GM12864 (cell line): ENCODE data around the gene ESR1.

Source experiments
- DNase-seq: peaks from one replicate; pipeline ENCODE4 v3.0.0-alpha.2; 2011; ENCODE audit warnings: low read depth
- H3K4me3 ChIP-seq: 2 replicates; pipeline ENCODE4 v1.5.1; 2011; ENCODE audit warnings: mild to moderate bottlenecking, low read depth, low read length, control low read depth
- CTCF ChIP-seq: IDR thresholded peaks from 2 replicates; pipeline ENCODE4 v1.5.1; 2011; ENCODE audit warnings: low read depth, mild to moderate bottlenecking, moderate library complexity, low read length, control low read depth, inconsistent platforms; ENCODE audit errors: missing control alignments

ESR1 gene

GRCh38 chr6:152148412-152148811, 340.9 kb downstream of the ESR1 start:
- no peak for DNase-seq
- no peak for TF ChIP-seq CTCF
- H3K4me3 ChIP-seq: no peak overlapping the region

GRCh38 chr6:152150196-152150595, 342.7 kb downstream of the ESR1 start:
- TF ChIP-seq CTCF: no peak
- no peak overlapping the region for H3K4me3 ChIP-seq
- no peak for DNase-seq

GRCh38 chr6:152151920-152152319, 344.4 kb downstream of the ESR1 start:
- DNase-seq: no peak
- TF ChIP-seq CTCF: no peak
- no peak overlapping the region for H3K4me3 ChIP-seq

GRCh38 chr6:152154559-152155356, 347.3 kb downstream of the ESR1 start:
- no peak for TF ChIP-seq CTCF
- no peak for DNase-seq
- no peak overlapping the region for H3K4me3 ChIP-seq

GRCh38 chr6:152155792-152156191, 348.3 kb downstream of the ESR1 start:
- no peak for DNase-seq
- TF ChIP-seq CTCF: no peak
- no peak overlapping the region for H3K4me3 ChIP-seq

GRCh38 chr6:152160346-152160745, 352.9 kb downstream of the ESR1 start:
- TF ChIP-seq CTCF: no peak
- peak; percentile 38 for DNase-seq
- H3K4me3 ChIP-seq: no peak overlapping the region

- no peak for TF ChIP-seq CTCF
- DNase-seq: no peak
- no peak overlapping the region for H3K4me3 ChIP-seq
Measured at GRCh38 chr6:152161501-152161900, 354.0 kb downstream of the ESR1 start.
